D721Med (cell line): ENCODE results near the gene TGM2.

Experiments used
- DNase-seq: peaks from one replicate; pipeline ENCODE4 v3.0.0; 2011; ENCODE audit warnings: low spot score; ENCODE audit not compliant: insufficient read length
- FAIRE-seq: peaks from 2 replicates; lab custom pipeline; 2011; peaks lifted over from hg19 to GRCh38; lab: Jason Lieb, UNC
- TF ChIP-seq, protein P1 (sequence below): IDR thresholded peaks from 2 replicates; pipeline ENCODE4 v1.5.1; 2012; ENCODE audit warnings: mild to moderate bottlenecking, control low read depth; ENCODE audit not compliant: insufficient read depth; ENCODE audit errors: missing control alignments

Gene TGM2

DNA sequence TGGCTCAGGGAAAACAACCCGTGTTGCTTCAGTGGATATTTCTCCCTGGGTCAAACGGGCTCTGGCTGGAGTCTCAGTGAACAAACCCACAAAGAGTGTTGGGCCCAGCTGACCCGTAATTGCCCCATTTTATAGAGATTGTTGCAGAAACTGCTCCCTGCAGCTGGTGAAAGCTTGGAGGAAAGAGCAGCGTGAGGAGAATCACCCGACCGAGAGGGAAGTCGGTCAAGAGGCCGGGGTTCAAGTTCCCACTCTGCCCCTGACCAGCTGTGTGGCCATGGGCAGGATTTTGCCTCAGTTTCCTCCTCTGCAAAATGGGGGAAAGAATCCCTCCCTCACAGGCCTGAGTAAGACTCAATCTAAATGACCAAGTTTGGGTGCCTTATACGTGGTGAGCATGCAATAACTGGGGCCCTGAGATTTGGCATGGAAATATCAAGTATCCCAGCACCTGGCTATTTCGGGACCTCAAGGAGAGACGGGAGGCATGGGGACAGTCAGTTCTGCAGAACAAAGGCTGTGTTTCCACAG lies 1.7 kb upstream of the TGM2 start:
- TF ChIP-seq, protein P1, sequence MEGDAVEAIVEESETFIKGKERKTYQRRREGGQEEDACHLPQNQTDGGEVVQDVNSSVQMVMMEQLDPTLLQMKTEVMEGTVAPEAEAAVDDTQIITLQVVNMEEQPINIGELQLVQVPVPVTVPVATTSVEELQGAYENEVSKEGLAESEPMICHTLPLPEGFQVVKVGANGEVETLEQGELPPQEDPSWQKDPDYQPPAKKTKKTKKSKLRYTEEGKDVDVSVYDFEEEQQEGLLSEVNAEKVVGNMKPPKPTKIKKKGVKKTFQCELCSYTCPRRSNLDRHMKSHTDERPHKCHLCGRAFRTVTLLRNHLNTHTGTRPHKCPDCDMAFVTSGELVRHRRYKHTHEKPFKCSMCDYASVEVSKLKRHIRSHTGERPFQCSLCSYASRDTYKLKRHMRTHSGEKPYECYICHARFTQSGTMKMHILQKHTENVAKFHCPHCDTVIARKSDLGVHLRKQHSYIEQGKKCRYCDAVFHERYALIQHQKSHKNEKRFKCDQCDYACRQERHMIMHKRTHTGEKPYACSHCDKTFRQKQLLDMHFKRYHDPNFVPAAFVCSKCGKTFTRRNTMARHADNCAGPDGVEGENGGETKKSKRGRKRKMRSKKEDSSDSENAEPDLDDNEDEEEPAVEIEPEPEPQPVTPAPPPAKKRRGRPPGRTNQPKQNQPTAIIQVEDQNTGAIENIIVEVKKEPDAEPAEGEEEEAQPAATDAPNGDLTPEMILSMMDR: no peak
- FAIRE-seq (no peak), DNase-seq (no peak)

DNA sequence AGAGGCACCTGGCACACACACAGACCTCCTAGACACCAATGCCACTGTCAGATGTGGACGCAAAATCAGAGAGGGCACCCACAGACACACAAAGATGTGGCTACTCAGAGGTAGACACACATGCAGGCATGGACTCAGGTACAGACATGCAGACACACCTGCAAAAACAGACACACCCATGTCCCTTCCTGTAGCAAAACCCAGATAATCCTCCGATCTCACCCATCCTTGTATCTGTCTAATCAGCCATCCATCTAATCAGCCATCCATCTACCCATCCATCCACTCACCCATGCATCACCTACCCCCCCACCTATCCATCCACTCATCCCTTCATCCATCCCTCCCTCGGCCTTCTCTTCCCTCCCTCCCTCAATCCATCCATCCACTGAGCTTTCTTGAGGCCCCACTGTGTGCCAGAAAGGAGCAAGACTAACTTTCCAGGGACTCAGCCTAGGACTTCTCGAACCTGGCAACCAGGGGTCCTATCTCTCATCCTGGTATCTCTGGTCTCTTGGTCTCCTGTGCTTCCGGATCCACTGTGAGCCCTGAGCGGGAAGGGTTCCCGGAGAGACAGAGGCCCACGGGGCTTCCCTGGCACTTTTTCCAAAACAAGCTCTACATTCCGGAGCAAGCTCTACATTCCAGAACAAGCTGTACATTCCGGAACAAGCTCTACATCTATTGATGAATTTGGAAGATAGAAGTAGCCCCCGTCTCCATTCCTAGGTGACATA lies 1.1 kb upstream of the TGM2 start:
- no peak for FAIRE-seq
- no peak for DNase-seq
- TF ChIP-seq, protein P1: no peak

DNA sequence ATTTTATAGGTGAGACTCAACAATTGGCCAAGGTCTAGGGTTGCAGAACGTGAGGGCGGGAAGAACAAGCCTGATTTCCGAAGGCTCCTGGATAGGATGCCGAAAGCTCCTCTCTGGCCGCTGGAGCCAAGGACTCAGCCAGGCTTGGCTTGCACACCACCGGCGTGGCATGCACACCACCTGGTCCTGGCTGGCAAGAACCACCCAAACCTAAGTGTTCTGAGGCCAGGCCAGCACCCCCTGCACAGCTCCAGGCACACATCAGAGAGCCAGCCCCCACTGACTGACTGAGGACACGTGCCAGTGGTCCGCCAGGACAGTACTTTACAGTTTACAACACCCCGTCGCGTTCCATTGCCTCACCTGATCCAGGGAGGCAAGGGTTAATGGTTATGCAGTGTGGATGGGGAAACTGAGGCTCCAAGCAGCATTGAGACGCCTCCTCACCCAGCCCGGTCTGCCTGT lies 414 bp downstream of the TGM2 start:
- DNase-seq (no peak), FAIRE-seq (no peak)
- TF ChIP-seq, protein P1: no peak

DNA sequence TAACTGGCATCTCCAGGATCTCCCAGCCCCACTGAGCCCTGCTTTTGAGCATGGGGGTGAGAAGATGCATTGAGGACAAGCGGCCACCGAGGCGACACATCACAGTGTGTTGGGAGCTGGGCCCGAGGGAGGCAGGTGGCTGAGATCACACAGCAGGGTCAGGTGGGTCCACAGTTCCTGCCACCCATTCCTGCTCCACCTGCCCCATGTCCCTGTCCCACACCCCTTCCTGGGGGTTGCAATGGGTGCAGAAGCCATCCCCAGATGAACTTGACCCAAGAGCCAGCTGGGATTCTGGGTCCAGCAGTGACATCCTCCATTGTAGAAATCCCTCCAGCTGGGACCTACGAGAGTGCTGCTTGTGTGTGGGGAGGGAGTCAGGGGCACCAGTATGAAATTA lies 1.0 kb downstream of the TGM2 start:
- FAIRE-seq (no peak), DNase-seq (no peak)
- TF ChIP-seq, protein P1: no peak

DNA sequence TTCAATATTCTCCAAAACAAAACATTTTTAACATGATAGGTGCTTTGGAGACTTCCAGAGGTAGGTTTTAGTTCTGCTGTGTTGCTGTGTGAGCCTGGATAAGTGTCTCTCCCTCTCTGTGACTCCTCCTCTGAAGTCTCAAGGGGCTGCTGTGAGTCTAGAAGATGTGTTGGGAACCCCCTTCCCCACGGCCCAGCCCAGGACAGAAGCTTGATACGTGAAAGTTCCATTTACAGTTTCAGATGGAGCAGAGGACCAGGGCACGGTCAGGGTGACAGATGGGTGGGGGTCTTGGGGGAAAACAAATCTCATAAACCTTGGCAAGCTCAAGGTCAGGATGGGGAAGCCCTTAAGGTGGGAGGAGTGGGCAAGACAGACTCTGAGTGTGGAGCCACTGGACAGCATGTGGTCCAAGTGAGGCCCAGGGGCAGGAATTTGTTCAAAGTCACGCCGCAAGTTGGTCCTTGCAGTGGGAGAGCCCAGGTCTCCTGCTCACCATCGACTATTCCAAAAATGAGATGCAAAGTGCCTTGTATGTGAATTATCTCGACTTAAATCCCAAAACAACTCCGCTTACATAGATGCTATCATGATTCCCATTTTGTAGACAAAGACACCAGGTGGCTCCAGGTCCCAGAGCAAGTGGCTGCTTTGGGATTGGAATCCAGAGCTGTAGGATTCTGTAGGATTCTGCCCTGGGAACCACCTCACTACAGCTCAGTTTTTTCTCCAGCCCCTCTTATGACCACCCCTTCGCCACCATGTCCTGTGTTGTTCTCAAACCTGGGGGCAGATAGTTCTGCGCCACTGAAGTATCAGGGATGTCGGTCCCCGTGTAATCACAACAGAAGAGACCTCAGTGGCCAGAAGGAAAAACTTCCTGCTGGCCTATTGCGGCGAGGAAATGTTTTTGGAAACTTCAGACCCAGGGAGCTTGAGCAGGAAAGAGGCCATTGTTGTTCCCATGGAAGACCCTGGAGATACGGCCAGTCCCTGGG lies 1.9 kb downstream of the TGM2 start:
- DNase-seq (no peak), FAIRE-seq (no peak)
- TF ChIP-seq, protein P1: no peak

DNA sequence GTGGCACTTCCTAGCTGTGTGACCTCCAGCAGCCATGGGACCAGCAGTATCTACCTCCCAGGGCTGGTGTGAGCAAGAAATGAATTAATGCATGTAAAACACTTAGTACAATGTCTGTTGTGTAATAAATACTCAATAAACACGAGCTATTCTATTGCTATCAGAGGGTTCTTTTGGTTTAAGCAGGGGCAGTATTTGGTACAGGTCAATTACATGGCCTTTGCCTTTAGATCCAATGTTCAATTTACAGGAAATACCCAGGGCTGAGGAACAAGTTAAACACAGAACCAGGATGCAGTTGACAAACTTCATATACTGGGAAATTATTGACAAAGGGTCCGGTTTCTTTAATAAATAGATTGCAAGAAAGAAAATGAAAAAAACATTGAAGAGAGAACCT lies 2.9 kb downstream of the TGM2 start:
- TF ChIP-seq, protein P1: no peak
- DNase-seq (no peak), FAIRE-seq (no peak)
